ENCODE measurements around the gene ZNF556.

DNA sequence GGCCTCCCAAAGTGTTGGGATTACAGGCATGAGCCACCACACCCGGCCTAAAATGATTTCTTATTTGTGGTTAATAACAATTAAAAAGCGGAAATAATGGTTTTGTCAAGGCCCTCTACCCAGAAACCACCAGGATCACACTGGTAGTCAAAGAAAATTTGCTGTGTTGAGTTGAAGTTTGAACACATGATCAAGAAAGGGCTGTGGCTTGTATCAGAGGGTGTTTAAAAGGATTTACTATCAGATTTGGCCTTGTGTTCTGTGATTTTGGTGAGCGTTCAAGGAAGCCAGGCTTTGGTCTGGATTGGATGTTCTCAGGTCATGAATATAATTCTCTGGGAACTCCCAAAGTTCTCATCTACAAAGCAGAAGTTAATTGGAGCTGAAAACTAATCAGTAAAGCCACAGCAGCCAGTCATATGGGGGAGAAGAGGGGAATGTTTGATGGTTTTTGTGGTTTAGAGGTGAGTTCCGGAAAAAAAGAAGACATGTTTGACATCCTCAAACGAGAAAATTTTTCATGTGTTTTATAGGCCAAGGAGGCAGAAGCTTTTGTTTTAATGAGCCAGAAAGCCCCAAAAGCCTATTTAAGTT is 10.6 kb upstream of the ZNF556 start:
- TF ChIP-seq, protein P1, sequence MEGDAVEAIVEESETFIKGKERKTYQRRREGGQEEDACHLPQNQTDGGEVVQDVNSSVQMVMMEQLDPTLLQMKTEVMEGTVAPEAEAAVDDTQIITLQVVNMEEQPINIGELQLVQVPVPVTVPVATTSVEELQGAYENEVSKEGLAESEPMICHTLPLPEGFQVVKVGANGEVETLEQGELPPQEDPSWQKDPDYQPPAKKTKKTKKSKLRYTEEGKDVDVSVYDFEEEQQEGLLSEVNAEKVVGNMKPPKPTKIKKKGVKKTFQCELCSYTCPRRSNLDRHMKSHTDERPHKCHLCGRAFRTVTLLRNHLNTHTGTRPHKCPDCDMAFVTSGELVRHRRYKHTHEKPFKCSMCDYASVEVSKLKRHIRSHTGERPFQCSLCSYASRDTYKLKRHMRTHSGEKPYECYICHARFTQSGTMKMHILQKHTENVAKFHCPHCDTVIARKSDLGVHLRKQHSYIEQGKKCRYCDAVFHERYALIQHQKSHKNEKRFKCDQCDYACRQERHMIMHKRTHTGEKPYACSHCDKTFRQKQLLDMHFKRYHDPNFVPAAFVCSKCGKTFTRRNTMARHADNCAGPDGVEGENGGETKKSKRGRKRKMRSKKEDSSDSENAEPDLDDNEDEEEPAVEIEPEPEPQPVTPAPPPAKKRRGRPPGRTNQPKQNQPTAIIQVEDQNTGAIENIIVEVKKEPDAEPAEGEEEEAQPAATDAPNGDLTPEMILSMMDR (optimal IDR thresholded peaks at IDR 0.05 in 1 of 3, IDR thresholded peaks at IDR 0.05 in 1 of 3, conservative IDR thresholded peaks at IDR 0.05 in 1 of 3; ENCODE audit: extremely low read depth in 1 of 3, insufficient read depth in 2 of 3, low read length in 3 of 3): no peak
- no peak for TF ChIP-seq EZH2 (IDR thresholded peaks at IDR 0.05; ENCODE audit: low read length)
